Tibial nerve (tissue), 4 donors: Measurements from ENCODE around the gene NCKAP1. TPM values are rescaled to one million over a fixed set of nuclear protein-coding genes. Genes with fewer than 3 reads are reported as not detected.
"Not testable (repeated sequence)": the region's sequence is repeated elsewhere in the genome, so short reads cannot be mapped to it uniquely, and the experiment has no call there.

Source experiments
- DNase-seq, 2 donors: peaks; one replicate each; pipeline ENCODE4 v3.0.0-alpha.2; 2019; ENCODE audit warnings: low spot score in 2 of 2
- H3K27ac ChIP-seq, 4 donors: fragments of 200-600 bp; sonication (generic) in 3 of 4; one replicate each; pipeline ENCODE4 v1.5.1; 2017 to 2019; ENCODE audit warnings: mild to moderate bottlenecking in 1 of 4
- H3K27me3 ChIP-seq, 2 donors: fragments of 200-600 bp; sonication (generic) in 1 of 2; one replicate each; pipeline versions ENCODE4 v1.5.1 to v1.6.0; 2017 to 2019
- H3K36me3 ChIP-seq, 3 donors: fragments of 200-600 bp; sonication (generic); one replicate each; pipeline ENCODE4 v1.5.1; 2018 to 2019
- H3K4me1 ChIP-seq, 4 donors: fragments of 200-600 bp; sonication (generic) in 3 of 4; one replicate each; pipeline ENCODE4 v1.5.1; 2017 to 2019
- H3K4me3 ChIP-seq, 4 donors: fragments of 200-600 bp; sonication (generic) in 3 of 4; one replicate each; pipeline ENCODE4 v1.5.1; 2017 to 2019; ENCODE audit warnings: mild to moderate bottlenecking in 1 of 4, moderate library complexity in 1 of 4
- H3K9me3 ChIP-seq, 4 donors: fragments of 200-600 bp; sonication (generic) in 3 of 4; one replicate each; pipeline ENCODE4 v1.5.1; 2017 to 2019
- EP300 ChIP-seq, 2 donors: sonication (generic); formaldehyde crosslinking; IDR thresholded peaks; one replicate each; pipeline ENCODE4 v1.6.1; 2017; ENCODE audit warnings: antibody characterized with exemption in 2 of 2, mild to moderate bottlenecking in 1 of 2
- POLR2A ChIP-seq, 2 donors: fragments of 450-650 bp; IDR thresholded peaks; one replicate each; pipeline ENCODE4 v1.6.1; 2017; ENCODE audit warnings: antibody characterized with exemption in 2 of 2, mild to moderate bottlenecking in 2 of 2, moderate library complexity in 2 of 2
- WGBS, 2 donors: methylation state at CpG; one replicate each; pipeline ENCODE4 v1.1.5; 2018; 5-methylcytosine and 5-hydroxymethylcytosine counted together
- total RNA-seq, 4 donors: library from RNA; depleted of rRNA; stranded (reverse); fragments of >200 nt; gene quantifications; one replicate each; pipeline ENCODE4 v1.1.0, GENCODE V29; 2016
- TF ChIP-seq, protein P1 (sequence below), 5 experiments: fragments of 200-600 bp in 3 of 5; fragments of 450-650 bp in 2 of 5; sonication (generic) in 3 of 5; IDR thresholded peaks; one replicate each; pipeline ENCODE4 v1.5.1; 2016 to 2019; ENCODE audit warnings: antibody characterized with exemption in 5 of 5, mild to moderate bottlenecking in 3 of 5, moderate library complexity in 2 of 5

NCKAP1 gene
- total RNA-seq, 4 donors from 2014 or later = 80.6 to 114 (median 85.6) TPM

DNA sequence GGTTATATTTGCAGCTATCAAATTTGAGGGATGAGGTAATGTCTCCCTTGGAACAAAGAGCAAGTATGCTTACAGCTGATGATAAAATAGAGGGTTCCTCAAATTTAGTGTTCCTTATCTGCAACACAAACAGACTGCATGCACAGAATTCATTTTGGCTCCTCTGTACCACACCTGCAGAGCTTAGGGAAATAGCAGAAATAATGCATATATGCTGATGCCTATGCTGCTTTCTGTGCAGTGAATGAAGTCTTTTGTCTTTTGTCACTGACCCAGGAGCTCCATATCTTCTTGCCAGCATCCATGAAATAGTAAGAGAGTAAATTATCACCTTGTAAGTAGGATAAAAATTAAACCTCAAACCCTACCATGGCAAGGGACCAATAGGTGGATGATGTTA is 69.8 kb downstream of the NCKAP1 start:
- Histone ChIP-seq H3K9me3 (peaks cover 0 to 8% (median 2%) of the 10 kb centered on the region in 4 donors), H3K4me1 (peaks cover 0 to 10% (median 0%) of the 10 kb centered on the region in 4 donors)
- TF ChIP-seq, protein P1, sequence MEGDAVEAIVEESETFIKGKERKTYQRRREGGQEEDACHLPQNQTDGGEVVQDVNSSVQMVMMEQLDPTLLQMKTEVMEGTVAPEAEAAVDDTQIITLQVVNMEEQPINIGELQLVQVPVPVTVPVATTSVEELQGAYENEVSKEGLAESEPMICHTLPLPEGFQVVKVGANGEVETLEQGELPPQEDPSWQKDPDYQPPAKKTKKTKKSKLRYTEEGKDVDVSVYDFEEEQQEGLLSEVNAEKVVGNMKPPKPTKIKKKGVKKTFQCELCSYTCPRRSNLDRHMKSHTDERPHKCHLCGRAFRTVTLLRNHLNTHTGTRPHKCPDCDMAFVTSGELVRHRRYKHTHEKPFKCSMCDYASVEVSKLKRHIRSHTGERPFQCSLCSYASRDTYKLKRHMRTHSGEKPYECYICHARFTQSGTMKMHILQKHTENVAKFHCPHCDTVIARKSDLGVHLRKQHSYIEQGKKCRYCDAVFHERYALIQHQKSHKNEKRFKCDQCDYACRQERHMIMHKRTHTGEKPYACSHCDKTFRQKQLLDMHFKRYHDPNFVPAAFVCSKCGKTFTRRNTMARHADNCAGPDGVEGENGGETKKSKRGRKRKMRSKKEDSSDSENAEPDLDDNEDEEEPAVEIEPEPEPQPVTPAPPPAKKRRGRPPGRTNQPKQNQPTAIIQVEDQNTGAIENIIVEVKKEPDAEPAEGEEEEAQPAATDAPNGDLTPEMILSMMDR (IDR thresholded peaks at IDR 0.05) = no peak
- TF ChIP-seq POLR2A (IDR thresholded peaks at IDR 0.05) (no peak), EP300 (IDR thresholded peaks at IDR 0.05) (no peak)

GRCh38 chr2:182966356-182966755 is 71.9 kb downstream of the NCKAP1 start:
- not testable (repeated sequence) for H3K4me3 ChIP-seq, H3K9me3 ChIP-seq, H3K4me1 ChIP-seq, H3K27me3 ChIP-seq, DNase-seq, H3K27ac ChIP-seq
- WGBS, 2 donors = 97 to 98% methylated on average over 8 of the region's 8 CpGs
- peaks cover 0 to 33% (median 0%) of the 10 kb centered on the region in 3 donors for H3K36me3 ChIP-seq

More for the DNA sequence above, 69.8 kb downstream of the NCKAP1 start:
- Histone ChIP-seq H3K27ac (no peak overlapping the region), H3K27me3 (no peaks in the 10 kb centered on the region), H3K36me3 (peaks cover 0 to 38% (median 0%) of the 10 kb centered on the region in 3 donors), H3K4me3 (no peak overlapping the region)
- DNase-seq = no peak

DNA sequence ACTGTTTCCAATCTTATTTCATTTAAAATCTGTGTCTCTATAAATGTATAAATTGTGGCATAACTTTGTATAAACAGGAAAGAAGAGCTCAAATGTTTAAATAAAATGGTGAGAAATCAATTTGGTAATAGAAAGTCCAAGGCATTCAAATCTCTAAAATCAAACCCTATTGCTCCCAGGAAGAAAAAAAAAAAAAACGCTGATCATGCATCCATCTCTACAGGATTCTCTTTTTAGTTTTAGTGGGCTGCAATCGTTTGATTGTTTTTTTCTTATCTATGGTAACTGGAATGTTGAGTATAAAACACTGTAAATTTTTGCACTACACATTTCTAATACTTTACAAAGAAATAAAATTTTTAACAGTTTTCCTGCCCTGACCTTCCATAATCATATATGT is 75.6 kb downstream of the NCKAP1 start:
- Histone ChIP-seq H3K4me3 (no peak overlapping the region), H3K27ac (no peak overlapping the region), H3K27me3 (no peaks in the 10 kb centered on the region), H3K36me3 (peaks cover 0 to 42% (median 0%) of the 10 kb centered on the region in 3 donors), H3K9me3 (no peaks in the 10 kb centered on the region), H3K4me1 (no peaks in the 10 kb centered on the region)
- WGBS, 2 donors = 69 to 79% methylated on average over 2 of the region's 2 CpGs
- no peak for DNase-seq
- TF ChIP-seq EP300 (IDR thresholded peaks at IDR 0.05) (no peak), POLR2A (IDR thresholded peaks at IDR 0.05) (no peak)
- TF ChIP-seq, protein P1 (IDR thresholded peaks at IDR 0.05) = no peak

DNA sequence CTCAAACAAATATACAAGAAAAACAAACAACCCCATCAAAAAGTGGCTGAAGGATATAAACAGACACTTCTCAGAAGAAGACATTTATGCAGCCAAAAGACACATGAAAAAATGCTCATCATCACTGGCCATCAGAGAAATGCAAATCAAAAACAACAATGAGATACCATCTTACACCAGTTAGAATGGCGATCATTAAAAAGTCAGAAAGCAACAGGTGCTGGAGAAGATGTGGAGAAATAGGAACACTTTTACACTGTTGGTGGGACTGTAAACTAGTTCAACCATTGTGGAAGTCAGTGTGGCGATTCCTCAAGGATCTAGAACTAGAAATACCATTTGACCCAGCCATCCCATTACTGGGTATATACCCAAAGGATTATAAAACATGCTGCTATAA is 77.4 kb downstream of the NCKAP1 start:
- not testable (repeated sequence) for H3K4me3 ChIP-seq, DNase-seq, H3K27ac ChIP-seq, H3K27me3 ChIP-seq, H3K4me1 ChIP-seq, H3K9me3 ChIP-seq
- 96 to 100% methylated on average over 2 of the region's 2 CpGs for WGBS, 2 donors
- H3K36me3 ChIP-seq = peaks cover 0 to 50% (median 0%) of the 10 kb centered on the region in 3 donors

- H3K4me3 ChIP-seq = no peak overlapping the region
- no peaks in the 10 kb centered on the region for H3K9me3 ChIP-seq
- DNase-seq = no peak
- H3K27ac ChIP-seq = no peak overlapping the region
- TF ChIP-seq POLR2A (IDR thresholded peaks at IDR 0.05) (no peak), EP300 (IDR thresholded peaks at IDR 0.05) (peak in 1 of 2 donors; percentile 14)
- H3K4me1 ChIP-seq = no peaks in the 10 kb centered on the region
- peaks cover 0 to 52% (median 0%) of the 10 kb centered on the region in 3 donors for H3K36me3 ChIP-seq
- no peaks in the 10 kb centered on the region for H3K27me3 ChIP-seq
Measured at GRCh38 chr2:182954789-182955188, 83.5 kb downstream of the NCKAP1 start.

- Histone ChIP-seq H3K36me3 (peaks cover 0 to 42% (median 0%) of the 10 kb centered on the region in 3 donors), H3K4me1 (no peaks in the 10 kb centered on the region), H3K4me3 (no peak overlapping the region), H3K27ac (no peak overlapping the region), H3K27me3 (no peaks in the 10 kb centered on the region), H3K9me3 (no peaks in the 10 kb centered on the region)
- WGBS, 2 donors = 95 to 96% methylated on average over 6 of the region's 6 CpGs
- no peak for DNase-seq
- TF ChIP-seq, protein P1 (IDR thresholded peaks at IDR 0.05) = no peak
- no peak for TF ChIP-seq POLR2A (IDR thresholded peaks at IDR 0.05)
- no peak for TF ChIP-seq EP300 (IDR thresholded peaks at IDR 0.05)
Measured at GRCh38 chr2:182952741-182953450, 85.4 kb downstream of the NCKAP1 start.
